H1 (cell line): Measurements from ENCODE around the gene CYYR1.

Experiments used
- CEBPB ChIP-seq: IDR thresholded peaks from 2 replicates; pipeline ENCODE4 v1.6.1; 2012; ENCODE audit warnings: low read depth, low read length
- EP300 ChIP-seq, 2 experiments: IDR thresholded peaks; 1 replicate in 1 of 2; 2 replicates in 1 of 2; pipeline ENCODE4 v1.6.1; 2011 to 2012; ENCODE audit warnings: low read depth in 2 of 2, low read length in 2 of 2, mild to moderate bottlenecking in 2 of 2, borderline replicate concordance in 1 of 2, inconsistent platforms in 1 of 2, moderate library complexity in 1 of 2
- EZH2 ChIP-seq: fragments of 200-600 bp; sonication (generic); IDR thresholded peaks from 2 replicates; pipeline ENCODE4 v1.7.1; 2012; ENCODE audit warnings: low read depth, mild to moderate bottlenecking, moderate library complexity, low read length, inconsistent platforms; ENCODE audit not compliant: severe bottlenecking
- HDAC6 ChIP-seq: IDR thresholded peaks from one replicate; pipeline ENCODE4 v1.7.1; 2012; ENCODE audit warnings: low read depth, mild to moderate bottlenecking, inconsistent platforms, low read length, moderate library complexity
- JUND ChIP-seq: IDR thresholded peaks from 2 replicates; pipeline ENCODE4 v1.6.1; 2011; ENCODE audit warnings: mild to moderate bottlenecking, improper control_type of control experiment, low read length
- PHF8 ChIP-seq: fragments of 200-600 bp; sonication (generic); conservative IDR thresholded peaks from 2 replicates; pipeline ENCODE4 v1.7.1; 2012; ENCODE audit warnings: low read depth, mild to moderate bottlenecking, inconsistent platforms, low read length, moderate library complexity
- RFX5 ChIP-seq: IDR thresholded peaks from 2 replicates; pipeline ENCODE4 v1.6.1; 2011; ENCODE audit warnings: low read depth, low read length, improper control_type of control experiment, borderline replicate concordance
- SIN3A ChIP-seq, 2 experiments: IDR thresholded peaks in 1 of 2; conservative IDR thresholded peaks in 1 of 2; 2 replicates each; pipeline ENCODE4 v1.6.1; 2011 to 2012; ENCODE audit warnings: low read length in 2 of 2, improper control_type of control experiment in 1 of 2, low read depth in 1 of 2, mild to moderate bottlenecking in 1 of 2
- SUZ12 ChIP-seq: fragments of 200-600 bp; sonication (generic); IDR thresholded peaks from 2 replicates; pipeline ENCODE4 v1.6.1; 2012; ENCODE audit warnings: mild to moderate bottlenecking, inconsistent platforms, low read length, moderate library complexity, mixed read lengths
- TF ChIP-seq, protein P1 (sequence below), 3 experiments: IDR thresholded peaks; 1 replicate in 2 of 3; 2 replicates in 1 of 3; pipeline versions ENCODE4 v1.5.1 to v1.6.1; 2011; ENCODE audit warnings: low read length in 3 of 3, mild to moderate bottlenecking in 3 of 3, inconsistent platforms in 2 of 3, low read depth in 1 of 3, moderate library complexity in 1 of 3; ENCODE audit not compliant: insufficient read depth in 1 of 3; ENCODE audit errors: control extremely low read depth in 1 of 3
- TF ChIP-seq, protein P2 (sequence below): fragments of 300-600 bp; sonication (generic); IDR thresholded peaks from 2 replicates; pipeline ENCODE4 v1.7.1; 2012; ENCODE audit warnings: low read length, moderate library complexity, mild to moderate bottlenecking, inconsistent platforms; ENCODE audit not compliant: insufficient replicate concordance

DNA sequence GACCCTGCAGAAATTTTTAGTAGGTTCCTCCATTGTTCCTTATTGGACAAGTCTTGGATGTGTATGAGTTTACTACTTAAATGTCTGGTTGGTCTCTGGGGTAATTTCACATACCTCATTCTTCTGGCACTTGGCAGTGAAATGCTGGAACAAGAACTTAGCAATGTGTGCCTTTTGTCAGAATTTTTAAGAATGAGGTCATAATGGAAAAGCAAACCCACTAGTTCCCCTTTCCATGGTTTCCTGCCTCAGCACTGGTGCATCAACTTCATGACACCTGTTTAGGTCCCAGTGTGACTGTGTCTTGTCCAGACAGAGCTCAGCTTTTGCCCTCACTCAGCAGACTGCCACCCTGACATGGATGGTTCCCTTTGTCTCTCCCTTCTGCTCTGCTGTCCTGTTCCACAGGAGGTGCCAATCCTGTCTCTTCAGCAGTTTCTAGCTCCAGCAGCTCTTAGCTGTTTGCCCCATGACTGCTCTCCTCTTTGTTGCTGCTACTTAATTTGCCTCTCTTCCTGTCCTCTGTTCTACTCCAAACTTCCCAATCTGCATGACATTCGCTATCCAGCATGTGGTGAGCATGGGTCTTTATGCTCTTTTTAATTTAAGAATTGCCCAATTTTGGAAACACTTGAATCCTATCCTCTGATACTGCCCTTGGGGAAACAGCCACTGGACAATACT is 135.6 kb downstream of the CYYR1 start:
- TF ChIP-seq EP300 (IDR thresholded peaks at IDR 0.05; ENCODE audit: borderline replicate concordance in 1 of 2, low read depth in 2 of 2, low read length in 2 of 2) (no peak), HDAC6 (no peak), PHF8 (no peak), CEBPB (no peak), SIN3A (conservative IDR thresholded peaks at IDR 0.05 in 1 of 2, IDR thresholded peaks at IDR 0.05 in 1 of 2; ENCODE audit: low read depth in 1 of 2, low read length in 2 of 2) (no peak), RFX5 (no peak), JUND (no peak), EZH2 (no peak), SUZ12 (no peak)
- TF ChIP-seq, protein P1, sequence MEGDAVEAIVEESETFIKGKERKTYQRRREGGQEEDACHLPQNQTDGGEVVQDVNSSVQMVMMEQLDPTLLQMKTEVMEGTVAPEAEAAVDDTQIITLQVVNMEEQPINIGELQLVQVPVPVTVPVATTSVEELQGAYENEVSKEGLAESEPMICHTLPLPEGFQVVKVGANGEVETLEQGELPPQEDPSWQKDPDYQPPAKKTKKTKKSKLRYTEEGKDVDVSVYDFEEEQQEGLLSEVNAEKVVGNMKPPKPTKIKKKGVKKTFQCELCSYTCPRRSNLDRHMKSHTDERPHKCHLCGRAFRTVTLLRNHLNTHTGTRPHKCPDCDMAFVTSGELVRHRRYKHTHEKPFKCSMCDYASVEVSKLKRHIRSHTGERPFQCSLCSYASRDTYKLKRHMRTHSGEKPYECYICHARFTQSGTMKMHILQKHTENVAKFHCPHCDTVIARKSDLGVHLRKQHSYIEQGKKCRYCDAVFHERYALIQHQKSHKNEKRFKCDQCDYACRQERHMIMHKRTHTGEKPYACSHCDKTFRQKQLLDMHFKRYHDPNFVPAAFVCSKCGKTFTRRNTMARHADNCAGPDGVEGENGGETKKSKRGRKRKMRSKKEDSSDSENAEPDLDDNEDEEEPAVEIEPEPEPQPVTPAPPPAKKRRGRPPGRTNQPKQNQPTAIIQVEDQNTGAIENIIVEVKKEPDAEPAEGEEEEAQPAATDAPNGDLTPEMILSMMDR (IDR thresholded peaks at IDR 0.05; ENCODE audit: control extremely low read depth in 1 of 3, insufficient read depth in 1 of 3, low read depth in 1 of 3, low read length in 3 of 3) = no peak
- TF ChIP-seq, protein P2, sequence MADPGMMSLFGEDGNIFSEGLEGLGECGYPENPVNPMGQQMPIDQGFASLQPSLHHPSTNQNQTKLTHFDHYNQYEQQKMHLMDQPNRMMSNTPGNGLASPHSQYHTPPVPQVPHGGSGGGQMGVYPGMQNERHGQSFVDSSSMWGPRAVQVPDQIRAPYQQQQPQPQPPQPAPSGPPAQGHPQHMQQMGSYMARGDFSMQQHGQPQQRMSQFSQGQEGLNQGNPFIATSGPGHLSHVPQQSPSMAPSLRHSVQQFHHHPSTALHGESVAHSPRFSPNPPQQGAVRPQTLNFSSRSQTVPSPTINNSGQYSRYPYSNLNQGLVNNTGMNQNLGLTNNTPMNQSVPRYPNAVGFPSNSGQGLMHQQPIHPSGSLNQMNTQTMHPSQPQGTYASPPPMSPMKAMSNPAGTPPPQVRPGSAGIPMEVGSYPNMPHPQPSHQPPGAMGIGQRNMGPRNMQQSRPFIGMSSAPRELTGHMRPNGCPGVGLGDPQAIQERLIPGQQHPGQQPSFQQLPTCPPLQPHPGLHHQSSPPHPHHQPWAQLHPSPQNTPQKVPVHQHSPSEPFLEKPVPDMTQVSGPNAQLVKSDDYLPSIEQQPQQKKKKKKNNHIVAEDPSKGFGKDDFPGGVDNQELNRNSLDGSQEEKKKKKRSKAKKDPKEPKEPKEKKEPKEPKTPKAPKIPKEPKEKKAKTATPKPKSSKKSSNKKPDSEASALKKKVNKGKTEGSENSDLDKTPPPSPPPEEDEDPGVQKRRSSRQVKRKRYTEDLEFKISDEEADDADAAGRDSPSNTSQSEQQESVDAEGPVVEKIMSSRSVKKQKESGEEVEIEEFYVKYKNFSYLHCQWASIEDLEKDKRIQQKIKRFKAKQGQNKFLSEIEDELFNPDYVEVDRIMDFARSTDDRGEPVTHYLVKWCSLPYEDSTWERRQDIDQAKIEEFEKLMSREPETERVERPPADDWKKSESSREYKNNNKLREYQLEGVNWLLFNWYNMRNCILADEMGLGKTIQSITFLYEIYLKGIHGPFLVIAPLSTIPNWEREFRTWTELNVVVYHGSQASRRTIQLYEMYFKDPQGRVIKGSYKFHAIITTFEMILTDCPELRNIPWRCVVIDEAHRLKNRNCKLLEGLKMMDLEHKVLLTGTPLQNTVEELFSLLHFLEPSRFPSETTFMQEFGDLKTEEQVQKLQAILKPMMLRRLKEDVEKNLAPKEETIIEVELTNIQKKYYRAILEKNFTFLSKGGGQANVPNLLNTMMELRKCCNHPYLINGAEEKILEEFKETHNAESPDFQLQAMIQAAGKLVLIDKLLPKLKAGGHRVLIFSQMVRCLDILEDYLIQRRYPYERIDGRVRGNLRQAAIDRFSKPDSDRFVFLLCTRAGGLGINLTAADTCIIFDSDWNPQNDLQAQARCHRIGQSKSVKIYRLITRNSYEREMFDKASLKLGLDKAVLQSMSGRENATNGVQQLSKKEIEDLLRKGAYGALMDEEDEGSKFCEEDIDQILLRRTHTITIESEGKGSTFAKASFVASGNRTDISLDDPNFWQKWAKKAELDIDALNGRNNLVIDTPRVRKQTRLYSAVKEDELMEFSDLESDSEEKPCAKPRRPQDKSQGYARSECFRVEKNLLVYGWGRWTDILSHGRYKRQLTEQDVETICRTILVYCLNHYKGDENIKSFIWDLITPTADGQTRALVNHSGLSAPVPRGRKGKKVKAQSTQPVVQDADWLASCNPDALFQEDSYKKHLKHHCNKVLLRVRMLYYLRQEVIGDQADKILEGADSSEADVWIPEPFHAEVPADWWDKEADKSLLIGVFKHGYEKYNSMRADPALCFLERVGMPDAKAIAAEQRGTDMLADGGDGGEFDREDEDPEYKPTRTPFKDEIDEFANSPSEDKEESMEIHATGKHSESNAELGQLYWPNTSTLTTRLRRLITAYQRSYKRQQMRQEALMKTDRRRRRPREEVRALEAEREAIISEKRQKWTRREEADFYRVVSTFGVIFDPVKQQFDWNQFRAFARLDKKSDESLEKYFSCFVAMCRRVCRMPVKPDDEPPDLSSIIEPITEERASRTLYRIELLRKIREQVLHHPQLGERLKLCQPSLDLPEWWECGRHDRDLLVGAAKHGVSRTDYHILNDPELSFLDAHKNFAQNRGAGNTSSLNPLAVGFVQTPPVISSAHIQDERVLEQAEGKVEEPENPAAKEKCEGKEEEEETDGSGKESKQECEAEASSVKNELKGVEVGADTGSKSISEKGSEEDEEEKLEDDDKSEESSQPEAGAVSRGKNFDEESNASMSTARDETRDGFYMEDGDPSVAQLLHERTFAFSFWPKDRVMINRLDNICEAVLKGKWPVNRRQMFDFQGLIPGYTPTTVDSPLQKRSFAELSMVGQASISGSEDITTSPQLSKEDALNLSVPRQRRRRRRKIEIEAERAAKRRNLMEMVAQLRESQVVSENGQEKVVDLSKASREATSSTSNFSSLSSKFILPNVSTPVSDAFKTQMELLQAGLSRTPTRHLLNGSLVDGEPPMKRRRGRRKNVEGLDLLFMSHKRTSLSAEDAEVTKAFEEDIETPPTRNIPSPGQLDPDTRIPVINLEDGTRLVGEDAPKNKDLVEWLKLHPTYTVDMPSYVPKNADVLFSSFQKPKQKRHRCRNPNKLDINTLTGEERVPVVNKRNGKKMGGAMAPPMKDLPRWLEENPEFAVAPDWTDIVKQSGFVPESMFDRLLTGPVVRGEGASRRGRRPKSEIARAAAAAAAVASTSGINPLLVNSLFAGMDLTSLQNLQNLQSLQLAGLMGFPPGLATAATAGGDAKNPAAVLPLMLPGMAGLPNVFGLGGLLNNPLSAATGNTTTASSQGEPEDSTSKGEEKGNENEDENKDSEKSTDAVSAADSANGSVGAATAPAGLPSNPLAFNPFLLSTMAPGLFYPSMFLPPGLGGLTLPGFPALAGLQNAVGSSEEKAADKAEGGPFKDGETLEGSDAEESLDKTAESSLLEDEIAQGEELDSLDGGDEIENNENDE = no peak
